ENCODE measurements around the gene NDRG3. TPM values are rescaled to one million over a fixed set of nuclear protein-coding genes. Genes with fewer than 3 reads are reported as not detected.

Gene NDRG3
- total and polyA plus RNA-seq, 4 donors: 3.1 to 6.3 (median 4.5) TPM

DNA sequence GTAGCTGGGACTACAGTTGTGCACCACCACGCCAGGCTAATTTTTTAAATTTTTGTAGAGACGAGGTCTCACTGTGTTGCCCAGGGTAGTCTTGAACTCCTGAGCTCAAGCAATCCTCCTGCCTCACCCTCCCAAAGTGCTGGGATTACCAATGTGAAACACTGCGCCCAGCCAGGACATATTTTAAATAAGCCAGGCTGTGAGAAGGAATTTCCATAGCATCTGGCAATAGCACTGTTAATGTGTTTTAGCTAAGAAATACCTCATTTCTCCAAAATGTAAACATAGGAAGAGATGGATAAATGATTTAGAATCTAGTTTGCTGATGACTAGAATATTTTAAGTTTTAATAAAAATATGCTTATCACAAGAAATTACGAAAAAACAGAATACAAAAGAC is 72.9 kb downstream of the NDRG3 start:
- peaks cover 0 to 1% (median 0%) of the 10 kb centered on the region in 4 donors for H3K4me1 ChIP-seq (ENCODE audit: control insufficient read depth in 4 of 4, insufficient read depth in 4 of 4, low read length in 3 of 4)
- WGBS: 96% methylated on average over 4 of the region's 4 CpGs
- DNase-seq (ENCODE audit: low spot score): no peak
- H3K27me3 ChIP-seq (ENCODE audit: control insufficient read depth in 4 of 4, insufficient read depth in 4 of 4, low read length in 3 of 4): no peaks in the 10 kb centered on the region
- H3K4me3 ChIP-seq (ENCODE audit: low read depth in 1 of 3, low read length in 3 of 3): no peak overlapping the region
- H3K9ac ChIP-seq (ENCODE audit: low read depth in 1 of 2, low read length in 2 of 2): no peak overlapping the region
- peaks cover 0 to 5% (median 3%) of the 10 kb centered on the region in 4 donors for H3K36me3 ChIP-seq (ENCODE audit: control insufficient read depth in 4 of 4, insufficient read depth in 3 of 4, low read depth in 1 of 4, low read length in 3 of 4)
- H3K9me3 ChIP-seq (ENCODE audit: control insufficient read depth in 4 of 4, low read length in 3 of 4): no peaks in the 10 kb centered on the region
- TF ChIP-seq HNF4A (conservative IDR thresholded peaks at IDR 0.05): no peak
- TF ChIP-seq GABPA (IDR thresholded peaks at IDR 0.05 in 1 of 2, conservative IDR thresholded peaks at IDR 0.05 in 1 of 2): no peak
- TF ChIP-seq YY1 (IDR thresholded peaks at IDR 0.05): no peak
- no peak for TF ChIP-seq NR2F2 (IDR thresholded peaks at IDR 0.05)
- no peak for TF ChIP-seq EGR1 (IDR thresholded peaks at IDR 0.05; ENCODE audit: low read depth in 2 of 2)
- TF ChIP-seq SP1 (IDR thresholded peaks at IDR 0.05): no peak
- TF ChIP-seq, protein P1, sequence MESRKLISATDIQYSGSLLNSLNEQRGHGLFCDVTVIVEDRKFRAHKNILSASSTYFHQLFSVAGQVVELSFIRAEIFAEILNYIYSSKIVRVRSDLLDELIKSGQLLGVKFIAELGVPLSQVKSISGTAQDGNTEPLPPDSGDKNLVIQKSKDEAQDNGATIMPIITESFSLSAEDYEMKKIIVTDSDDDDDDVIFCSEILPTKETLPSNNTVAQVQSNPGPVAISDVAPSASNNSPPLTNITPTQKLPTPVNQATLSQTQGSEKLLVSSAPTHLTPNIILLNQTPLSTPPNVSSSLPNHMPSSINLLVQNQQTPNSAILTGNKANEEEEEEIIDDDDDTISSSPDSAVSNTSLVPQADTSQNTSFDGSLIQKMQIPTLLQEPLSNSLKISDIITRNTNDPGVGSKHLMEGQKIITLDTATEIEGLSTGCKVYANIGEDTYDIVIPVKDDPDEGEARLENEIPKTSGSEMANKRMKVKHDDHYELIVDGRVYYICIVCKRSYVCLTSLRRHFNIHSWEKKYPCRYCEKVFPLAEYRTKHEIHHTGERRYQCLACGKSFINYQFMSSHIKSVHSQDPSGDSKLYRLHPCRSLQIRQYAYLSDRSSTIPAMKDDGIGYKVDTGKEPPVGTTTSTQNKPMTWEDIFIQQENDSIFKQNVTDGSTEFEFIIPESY (IDR thresholded peaks at IDR 0.05): no peak
- TF ChIP-seq JUND (IDR thresholded peaks at IDR 0.05): no peak
- TF ChIP-seq RAD21 (IDR thresholded peaks at IDR 0.05): no peak
- TF ChIP-seq, protein P2, sequence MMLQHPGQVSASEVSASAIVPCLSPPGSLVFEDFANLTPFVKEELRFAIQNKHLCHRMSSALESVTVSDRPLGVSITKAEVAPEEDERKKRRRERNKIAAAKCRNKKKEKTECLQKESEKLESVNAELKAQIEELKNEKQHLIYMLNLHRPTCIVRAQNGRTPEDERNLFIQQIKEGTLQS (IDR thresholded peaks at IDR 0.05): no peak
- no peak for TF ChIP-seq TAF1 (conservative IDR thresholded peaks at IDR 0.05)
- TF ChIP-seq, protein P3, sequence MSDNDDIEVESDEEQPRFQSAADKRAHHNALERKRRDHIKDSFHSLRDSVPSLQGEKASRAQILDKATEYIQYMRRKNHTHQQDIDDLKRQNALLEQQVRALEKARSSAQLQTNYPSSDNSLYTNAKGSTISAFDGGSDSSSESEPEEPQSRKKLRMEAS (IDR thresholded peaks at IDR 0.05): no peak
- no peak for TF ChIP-seq HNF4G (IDR thresholded peaks at IDR 0.05)
- TF ChIP-seq FOXA1 (IDR thresholded peaks at IDR 0.05): no peak
- TF ChIP-seq, protein P4, sequence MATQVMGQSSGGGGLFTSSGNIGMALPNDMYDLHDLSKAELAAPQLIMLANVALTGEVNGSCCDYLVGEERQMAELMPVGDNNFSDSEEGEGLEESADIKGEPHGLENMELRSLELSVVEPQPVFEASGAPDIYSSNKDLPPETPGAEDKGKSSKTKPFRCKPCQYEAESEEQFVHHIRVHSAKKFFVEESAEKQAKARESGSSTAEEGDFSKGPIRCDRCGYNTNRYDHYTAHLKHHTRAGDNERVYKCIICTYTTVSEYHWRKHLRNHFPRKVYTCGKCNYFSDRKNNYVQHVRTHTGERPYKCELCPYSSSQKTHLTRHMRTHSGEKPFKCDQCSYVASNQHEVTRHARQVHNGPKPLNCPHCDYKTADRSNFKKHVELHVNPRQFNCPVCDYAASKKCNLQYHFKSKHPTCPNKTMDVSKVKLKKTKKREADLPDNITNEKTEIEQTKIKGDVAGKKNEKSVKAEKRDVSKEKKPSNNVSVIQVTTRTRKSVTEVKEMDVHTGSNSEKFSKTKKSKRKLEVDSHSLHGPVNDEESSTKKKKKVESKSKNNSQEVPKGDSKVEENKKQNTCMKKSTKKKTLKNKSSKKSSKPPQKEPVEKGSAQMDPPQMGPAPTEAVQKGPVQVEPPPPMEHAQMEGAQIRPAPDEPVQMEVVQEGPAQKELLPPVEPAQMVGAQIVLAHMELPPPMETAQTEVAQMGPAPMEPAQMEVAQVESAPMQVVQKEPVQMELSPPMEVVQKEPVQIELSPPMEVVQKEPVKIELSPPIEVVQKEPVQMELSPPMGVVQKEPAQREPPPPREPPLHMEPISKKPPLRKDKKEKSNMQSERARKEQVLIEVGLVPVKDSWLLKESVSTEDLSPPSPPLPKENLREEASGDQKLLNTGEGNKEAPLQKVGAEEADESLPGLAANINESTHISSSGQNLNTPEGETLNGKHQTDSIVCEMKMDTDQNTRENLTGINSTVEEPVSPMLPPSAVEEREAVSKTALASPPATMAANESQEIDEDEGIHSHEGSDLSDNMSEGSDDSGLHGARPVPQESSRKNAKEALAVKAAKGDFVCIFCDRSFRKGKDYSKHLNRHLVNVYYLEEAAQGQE (IDR thresholded peaks at IDR 0.05): no peak
- no peak for TF ChIP-seq RXRA (IDR thresholded peaks at IDR 0.05)
- TF ChIP-seq FOXA2 (IDR thresholded peaks at IDR 0.05): no peak
- TF ChIP-seq, protein P5, sequence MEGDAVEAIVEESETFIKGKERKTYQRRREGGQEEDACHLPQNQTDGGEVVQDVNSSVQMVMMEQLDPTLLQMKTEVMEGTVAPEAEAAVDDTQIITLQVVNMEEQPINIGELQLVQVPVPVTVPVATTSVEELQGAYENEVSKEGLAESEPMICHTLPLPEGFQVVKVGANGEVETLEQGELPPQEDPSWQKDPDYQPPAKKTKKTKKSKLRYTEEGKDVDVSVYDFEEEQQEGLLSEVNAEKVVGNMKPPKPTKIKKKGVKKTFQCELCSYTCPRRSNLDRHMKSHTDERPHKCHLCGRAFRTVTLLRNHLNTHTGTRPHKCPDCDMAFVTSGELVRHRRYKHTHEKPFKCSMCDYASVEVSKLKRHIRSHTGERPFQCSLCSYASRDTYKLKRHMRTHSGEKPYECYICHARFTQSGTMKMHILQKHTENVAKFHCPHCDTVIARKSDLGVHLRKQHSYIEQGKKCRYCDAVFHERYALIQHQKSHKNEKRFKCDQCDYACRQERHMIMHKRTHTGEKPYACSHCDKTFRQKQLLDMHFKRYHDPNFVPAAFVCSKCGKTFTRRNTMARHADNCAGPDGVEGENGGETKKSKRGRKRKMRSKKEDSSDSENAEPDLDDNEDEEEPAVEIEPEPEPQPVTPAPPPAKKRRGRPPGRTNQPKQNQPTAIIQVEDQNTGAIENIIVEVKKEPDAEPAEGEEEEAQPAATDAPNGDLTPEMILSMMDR (IDR thresholded peaks at IDR 0.05; ENCODE audit: low read depth, low read length, missing input control): no peak
- H3K27ac ChIP-seq (ENCODE audit: low read depth in 1 of 2, low read length in 2 of 2): no peak overlapping the region

Measured in liver (tissue), 9 donors.